H9 (cell line): Measurements from ENCODE around the gene CASQ1. TPM values are rescaled to one million over a fixed set of nuclear protein-coding genes. Genes with fewer than 3 reads are reported as not detected.

Experiments
- DNase-seq: peaks from one replicate; pipeline ENCODE4 v3.0.0-alpha.2; 2017
- H2AFZ ChIP-seq: one replicate; pipeline ENCODE4 v1.6.1; 2013; ENCODE audit warnings: mild to moderate bottlenecking, low read length, control low read depth, moderate library complexity
- H2AK5ac ChIP-seq: 2 replicates; pipeline ENCODE4 v1.6.1; 2013; ENCODE audit warnings: low read length, control low read depth, mixed read lengths; ENCODE audit not compliant: insufficient read length
- H2BK120ac ChIP-seq: one replicate; pipeline ENCODE4 v1.6.1; 2013; ENCODE audit warnings: low read depth, mild to moderate bottlenecking, low read length, control low read depth, inconsistent platforms; ENCODE audit not compliant: poor library complexity, severe bottlenecking
- H2BK12ac ChIP-seq: 2 replicates; pipeline ENCODE4 v1.6.1; 2013; ENCODE audit warnings: low read length, control low read depth, mixed read lengths, low read depth; ENCODE audit not compliant: insufficient read length
- H2BK15ac ChIP-seq: 2 replicates; pipeline ENCODE4 v1.6.1; 2013; ENCODE audit warnings: low read depth, low read length, control low read depth
- H2BK20ac ChIP-seq: one replicate; pipeline ENCODE4 v1.6.1; 2013; ENCODE audit warnings: low read depth, mild to moderate bottlenecking, low read length, control low read depth, inconsistent platforms; ENCODE audit not compliant: poor library complexity, severe bottlenecking
- H2BK5ac ChIP-seq: 2 replicates; pipeline ENCODE4 v1.6.1; 2013; ENCODE audit warnings: low read length, control low read depth, mixed read lengths; ENCODE audit not compliant: insufficient read length
- H3K14ac ChIP-seq: 2 replicates; pipeline ENCODE4 v1.6.1; 2013; ENCODE audit warnings: low read length, control low read depth; ENCODE audit not compliant: insufficient read depth
- H3K18ac ChIP-seq: 2 replicates; pipeline ENCODE4 v1.6.1; 2013; ENCODE audit warnings: low read depth, mild to moderate bottlenecking, mixed read lengths, low read length, control low read depth; ENCODE audit not compliant: insufficient read length
- H3K23ac ChIP-seq: 2 replicates; pipeline ENCODE4 v1.6.1; 2013; ENCODE audit warnings: low read length, control low read depth, mixed read lengths, low read depth; ENCODE audit not compliant: insufficient read length
- H3K23me2 ChIP-seq: 2 replicates; pipeline ENCODE4 v1.6.1; 2013; ENCODE audit warnings: low read depth, mild to moderate bottlenecking, mixed read lengths, low read length, control low read depth; ENCODE audit not compliant: insufficient read length, poor library complexity, severe bottlenecking
- H3K27ac ChIP-seq: 2 replicates; pipeline ENCODE4 v1.5.1; 2013; ENCODE audit warnings: low read length, control low read depth, mixed read lengths, low read depth; ENCODE audit not compliant: insufficient read length
- H3K27me3 ChIP-seq: 2 replicates; pipeline ENCODE4 v1.6.1; 2013; ENCODE audit warnings: low read length, control low read depth, inconsistent platforms; ENCODE audit not compliant: insufficient read depth
- H3K4ac ChIP-seq: 2 replicates; pipeline ENCODE4 v1.6.1; 2013; ENCODE audit warnings: low read depth, mild to moderate bottlenecking, control low read depth, inconsistent platforms, low read length, moderate library complexity
- H3K4me1 ChIP-seq: 2 replicates; pipeline ENCODE4 v1.6.1; 2013; ENCODE audit warnings: low read length, control low read depth, inconsistent platforms; ENCODE audit not compliant: insufficient read depth
- H3K4me2 ChIP-seq: 2 replicates; pipeline ENCODE4 v1.6.1; 2013; ENCODE audit warnings: low read length, control low read depth, mixed read lengths; ENCODE audit not compliant: insufficient read length, insufficient read depth
- H3K56ac ChIP-seq: 2 replicates; pipeline ENCODE4 v1.6.1; 2013; ENCODE audit warnings: low read depth, mild to moderate bottlenecking, mixed read lengths, low read length, control low read depth; ENCODE audit not compliant: insufficient read length
- H3K79me1 ChIP-seq: 2 replicates; pipeline ENCODE4 v1.6.1; 2013; ENCODE audit warnings: low read depth, mild to moderate bottlenecking, moderate library complexity, low read length, control low read depth, inconsistent platforms; ENCODE audit not compliant: insufficient read depth, poor library complexity, severe bottlenecking
- H3K79me2 ChIP-seq: 2 replicates; pipeline ENCODE4 v1.6.1; 2013; ENCODE audit warnings: low read length, control low read depth, inconsistent platforms; ENCODE audit not compliant: insufficient read depth
- H3K9ac ChIP-seq: 2 replicates; pipeline ENCODE4 v1.6.1; 2013; ENCODE audit warnings: low read length, control low read depth, mixed read lengths; ENCODE audit not compliant: insufficient read length; ENCODE audit errors: extremely low read depth
- H3K9me3 ChIP-seq: one replicate; pipeline ENCODE4 v1.6.1; 2013; ENCODE audit warnings: low read depth, low read length, inconsistent platforms; ENCODE audit not compliant: control insufficient read depth
- H3T11ph ChIP-seq: one replicate; pipeline ENCODE4 v1.6.1; 2013; ENCODE audit warnings: mild to moderate bottlenecking, low read length, control low read depth, inconsistent platforms
- H4K20me1 ChIP-seq: one replicate; pipeline ENCODE4 v1.6.1; 2013; ENCODE audit not compliant: control insufficient read depth, insufficient read length, insufficient read depth
- H4K5ac ChIP-seq: 2 replicates; pipeline ENCODE4 v1.6.1; 2013; ENCODE audit warnings: low read depth, mild to moderate bottlenecking, mixed read lengths, low read length, control low read depth; ENCODE audit not compliant: insufficient read length
- H4K8ac ChIP-seq: replicated peaks from 2 replicates; pipeline ENCODE4 v1.6.1; 2013; ENCODE audit warnings: low read length, control low read depth, mixed read lengths, low read depth; ENCODE audit not compliant: insufficient read length
- H4K91ac ChIP-seq: 2 replicates; pipeline ENCODE4 v1.6.1; 2013; ENCODE audit warnings: low read depth, mild to moderate bottlenecking, moderate library complexity, mixed read lengths, low read length, control low read depth; ENCODE audit not compliant: insufficient read length
- H3K27ac Mint-ChIP-seq, 3 experiments: 2 replicates in 2 of 3; 3 replicates in 1 of 3; pipeline ENCODE4 v1.8.0; 2020 to 2021; ENCODE audit warnings: mixed read lengths in 3 of 3, mild to moderate bottlenecking in 1 of 3, moderate library complexity in 1 of 3
- H3K27me3 Mint-ChIP-seq: 2 replicates; pipeline ENCODE4 v1.8.0; 2021; ENCODE audit warnings: low read depth, mild to moderate bottlenecking, moderate library complexity, mixed read lengths
- H3K36me3 Mint-ChIP-seq, 3 experiments: 2 replicates in 2 of 3; 3 replicates in 1 of 3; pipeline ENCODE4 v1.8.0; 2020 to 2021; ENCODE audit warnings: low read depth in 3 of 3, mixed read lengths in 3 of 3; ENCODE audit not compliant: insufficient read depth in 1 of 3
- H3K4me1 Mint-ChIP-seq, 2 experiments: 2 replicates each; pipeline ENCODE4 v1.8.0; 2020; ENCODE audit warnings: mixed read lengths in 2 of 2
- H3K4me3 Mint-ChIP-seq, 2 experiments: 2 replicates in 1 of 2; 3 replicates in 1 of 2; pipeline ENCODE4 v1.8.0; 2020 to 2021; ENCODE audit warnings: mild to moderate bottlenecking in 2 of 2, mixed read lengths in 2 of 2, moderate library complexity in 1 of 2
- H3K9me3 Mint-ChIP-seq, 2 experiments: 2 replicates in 1 of 2; 3 replicates in 1 of 2; pipeline ENCODE4 v1.8.0; 2020; ENCODE audit warnings: mild to moderate bottlenecking in 2 of 2, mixed read lengths in 2 of 2, moderate library complexity in 1 of 2
- WGBS: extraction: QIAGEN DNeasy Blood & Tissue Kit; methylation state at CpG from one replicate; pipeline ENCODE4 v1.1.7; 2013; ENCODE audit warnings: missing lambda C conversion rate, low lambda C conversion rate, mixed read lengths; ENCODE audit not compliant: insufficient read length; ENCODE audit errors: extremely low coverage; 5-methylcytosine and 5-hydroxymethylcytosine counted together
- total RNA-seq: library from RNA; stranded (reverse); gene quantifications from 2 replicates; pipeline ENCODE4 v1.2.1, GENCODE V29; 2021
- TF ChIP-seq, protein P1 (sequence below): fragments of 200-600 bp; sonication (generic); conservative IDR thresholded peaks from 3 replicates; pipeline ENCODE4 v1.8.0; 2021; ENCODE audit warnings: antibody characterized with exemption, mild to moderate bottlenecking

CASQ1 gene
- total RNA-seq, 1 experiment from 2014 or later = 0.55 TPM

DNA sequence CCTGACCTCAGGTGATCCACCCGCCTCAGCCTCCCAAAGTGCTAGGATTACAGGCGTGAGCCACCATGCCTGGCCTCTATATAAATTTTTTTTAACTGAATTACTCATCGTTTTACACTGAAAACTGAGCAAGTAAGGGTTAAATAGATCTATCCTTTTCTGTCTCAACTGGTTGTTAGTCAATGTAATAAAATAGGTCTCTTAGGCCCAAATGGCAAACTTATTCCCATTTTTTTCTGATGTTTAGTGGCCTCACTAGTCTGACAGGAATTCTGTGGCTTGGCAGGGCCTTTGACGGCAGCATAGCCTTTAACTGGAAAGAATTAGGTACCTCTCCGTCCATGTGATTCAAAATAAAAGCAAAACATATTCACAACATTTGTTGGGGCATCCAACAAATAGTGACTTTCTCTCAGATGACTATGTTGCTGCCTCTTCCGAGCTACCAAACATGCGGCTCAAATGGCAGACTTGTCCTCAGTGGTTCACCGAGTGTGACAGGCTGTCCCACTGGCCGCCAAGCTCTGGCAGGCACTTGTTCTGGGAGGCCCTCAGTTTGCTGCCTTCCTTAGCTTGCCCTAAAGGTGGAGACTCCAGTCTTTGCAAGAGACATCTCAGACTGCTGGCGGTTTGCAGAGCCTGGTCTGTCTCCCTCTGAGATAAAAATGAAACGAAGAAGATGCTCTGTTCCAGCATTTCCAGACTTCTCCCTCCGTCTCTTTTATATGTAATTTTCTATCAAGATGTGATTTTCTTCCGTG, 21.6 kb upstream of the CASQ1 start:
- Histone ChIP-seq H3K14ac (no peak overlapping the region), H3T11ph (no peak overlapping the region), H2AFZ (no peak overlapping the region), H3K79me2 (no peaks in the 10 kb centered on the region), H3K23me2 (no peaks in the 10 kb centered on the region), H4K5ac (no peak overlapping the region), H4K91ac (no peak overlapping the region), H3K79me1 (no peaks in the 10 kb centered on the region), H2AK5ac (no peak overlapping the region), H3K27me3 (no peaks in the 10 kb centered on the region), H4K8ac (no peak overlapping the region), H3K4ac (no peak overlapping the region), H3K27ac (peak overlapping the region; percentile 80), H3K18ac (no peak overlapping the region), H3K23ac (no peak overlapping the region), H2BK12ac (no peak overlapping the region), H4K20me1 (no peaks in the 10 kb centered on the region), H3K9ac (no peak overlapping the region), H2BK120ac (no peak overlapping the region), H3K4me2 (peak overlapping the region; percentile 57), H3K4me1 (peaks cover 26% of the 10 kb centered on the region), H2BK15ac (no peak overlapping the region), H3K56ac (no peak overlapping the region), H3K9me3 (no peaks in the 10 kb centered on the region), H2BK5ac (no peak overlapping the region), H2BK20ac (no peak overlapping the region)
- Mint-ChIP-seq H3K36me3 (peaks cover 0 to 3% (median 0%) of the 10 kb centered on the region in 3 experiments; a peak in 1 of 7 replicates), H3K4me1 (peaks cover 53 to 60% of the 10 kb centered on the region in 2 experiments), H3K27me3 (peaks cover 62% of the 10 kb centered on the region), H3K27ac (peak overlapping the region; percentile 69 to 98 (median 94)), H3K4me3 (peak overlapping the region; percentile 37 to 52), H3K9me3 (no peaks in the 10 kb centered on the region; a peak in 1 of 5 replicates)
- WGBS = no CpG with 5 or more reads among the region's 13 CpGs
- TF ChIP-seq, protein P1, sequence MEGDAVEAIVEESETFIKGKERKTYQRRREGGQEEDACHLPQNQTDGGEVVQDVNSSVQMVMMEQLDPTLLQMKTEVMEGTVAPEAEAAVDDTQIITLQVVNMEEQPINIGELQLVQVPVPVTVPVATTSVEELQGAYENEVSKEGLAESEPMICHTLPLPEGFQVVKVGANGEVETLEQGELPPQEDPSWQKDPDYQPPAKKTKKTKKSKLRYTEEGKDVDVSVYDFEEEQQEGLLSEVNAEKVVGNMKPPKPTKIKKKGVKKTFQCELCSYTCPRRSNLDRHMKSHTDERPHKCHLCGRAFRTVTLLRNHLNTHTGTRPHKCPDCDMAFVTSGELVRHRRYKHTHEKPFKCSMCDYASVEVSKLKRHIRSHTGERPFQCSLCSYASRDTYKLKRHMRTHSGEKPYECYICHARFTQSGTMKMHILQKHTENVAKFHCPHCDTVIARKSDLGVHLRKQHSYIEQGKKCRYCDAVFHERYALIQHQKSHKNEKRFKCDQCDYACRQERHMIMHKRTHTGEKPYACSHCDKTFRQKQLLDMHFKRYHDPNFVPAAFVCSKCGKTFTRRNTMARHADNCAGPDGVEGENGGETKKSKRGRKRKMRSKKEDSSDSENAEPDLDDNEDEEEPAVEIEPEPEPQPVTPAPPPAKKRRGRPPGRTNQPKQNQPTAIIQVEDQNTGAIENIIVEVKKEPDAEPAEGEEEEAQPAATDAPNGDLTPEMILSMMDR = peak; percentile 53; the same call in 2 of the 3 replicates
- DNase-seq = peak; percentile 86
